OCI-LY1 (cell line): ENCODE results near the gene EIF1AY.

Source experiments
- H2AFZ ChIP-seq: fragments of 200-600 bp; sonication (generic), shearing (Covaris generic); 2 replicates; pipeline ENCODE4 v1.6.0; 2014; ENCODE audit warnings: antibody characterized with exemption, mild to moderate bottlenecking, low read length
- H3F3A ChIP-seq: fragments of 200-600 bp; sonication (generic), shearing (Covaris generic); 2 replicates; pipeline ENCODE4 v1.6.0; 2014; ENCODE audit warnings: mild to moderate bottlenecking, antibody characterized with exemption, low read length, moderate library complexity; ENCODE audit not compliant: insufficient read depth
- H3K27ac ChIP-seq: fragments of 200-600 bp; sonication (generic); 2 replicates; pipeline ENCODE4 v1.5.1; 2014; ENCODE audit warnings: low read length, mixed run types, mild to moderate bottlenecking, low read depth; ENCODE audit not compliant: poor library complexity, severe bottlenecking
- H3K27me3 ChIP-seq: fragments of 200-600 bp; sonication (generic); 2 replicates; pipeline ENCODE4 v1.6.0; 2014; ENCODE audit warnings: antibody characterized with exemption, mild to moderate bottlenecking, low read length, moderate library complexity; ENCODE audit not compliant: insufficient read depth
- H3K36me3 ChIP-seq: fragments of 200-600 bp; sonication (generic); 2 replicates; pipeline ENCODE4 v1.6.1; 2014; ENCODE audit warnings: mild to moderate bottlenecking, antibody characterized with exemption, low read length, moderate library complexity, mixed read lengths; ENCODE audit not compliant: insufficient read depth
- H3K4me1 ChIP-seq: fragments of 200-600 bp; sonication (generic); 2 replicates; pipeline ENCODE4 v1.5.1; 2014; ENCODE audit warnings: mild to moderate bottlenecking, low read length, moderate library complexity; ENCODE audit not compliant: insufficient read depth, severe bottlenecking
- H3K4me2 ChIP-seq: fragments of 200-600 bp; sonication (generic), shearing (Covaris generic); 2 replicates; pipeline ENCODE4 v1.6.1; 2014; ENCODE audit warnings: low read length
- H3K4me3 ChIP-seq: fragments of 200-600 bp; sonication (generic); 2 replicates; pipeline ENCODE4 v1.5.1; 2014; ENCODE audit warnings: low read length, low read depth, mild to moderate bottlenecking, mixed read lengths; ENCODE audit not compliant: poor library complexity, severe bottlenecking
- H3K79me2 ChIP-seq: fragments of 200-600 bp; shearing (Covaris generic); 2 replicates; pipeline ENCODE4 v1.6.1; 2016; ENCODE audit warnings: mixed run types, low read length, mixed read lengths; ENCODE audit not compliant: insufficient read depth
- H3K9ac ChIP-seq: fragments of 200-600 bp; sonication (generic), shearing (Covaris generic); 2 replicates; pipeline ENCODE4 v1.6.1; 2014; ENCODE audit warnings: mild to moderate bottlenecking, low read length, mixed read lengths
- H3K9me2 ChIP-seq: fragments of 200-600 bp; sonication (generic), shearing (Covaris generic); 2 replicates; pipeline ENCODE4 v1.6.1; 2014; ENCODE audit warnings: low read depth, mild to moderate bottlenecking, low read length, mixed read lengths
- H3K9me3 ChIP-seq: fragments of 200-600 bp; shearing (Covaris generic); 2 replicates; pipeline ENCODE4 v1.6.1; 2014; ENCODE audit warnings: low read length, mixed read lengths
- H4K20me1 ChIP-seq: fragments of 200-600 bp; sonication (generic), shearing (Covaris generic); 2 replicates; pipeline ENCODE4 v1.6.0; 2016; ENCODE audit warnings: mild to moderate bottlenecking, low read length; ENCODE audit not compliant: insufficient read depth
- EZH2 ChIP-seq: fragments of 200-600 bp; sonication (generic), shearing (Covaris generic); IDR thresholded peaks from 2 replicates; pipeline ENCODE4 v1.8.0; 2017; ENCODE audit warnings: borderline replicate concordance, mixed run types, mild to moderate bottlenecking, antibody characterized with exemption, low read length, moderate library complexity, mixed read lengths
- TF ChIP-seq, protein P1 (sequence below): fragments of 200-600 bp; sonication (generic), shearing (Covaris generic); IDR thresholded peaks from 2 replicates; pipeline ENCODE4 v1.5.1; 2017; ENCODE audit warnings: mild to moderate bottlenecking, antibody characterized with exemption, low read length, moderate library complexity, mixed read lengths

Gene EIF1AY

DNA sequence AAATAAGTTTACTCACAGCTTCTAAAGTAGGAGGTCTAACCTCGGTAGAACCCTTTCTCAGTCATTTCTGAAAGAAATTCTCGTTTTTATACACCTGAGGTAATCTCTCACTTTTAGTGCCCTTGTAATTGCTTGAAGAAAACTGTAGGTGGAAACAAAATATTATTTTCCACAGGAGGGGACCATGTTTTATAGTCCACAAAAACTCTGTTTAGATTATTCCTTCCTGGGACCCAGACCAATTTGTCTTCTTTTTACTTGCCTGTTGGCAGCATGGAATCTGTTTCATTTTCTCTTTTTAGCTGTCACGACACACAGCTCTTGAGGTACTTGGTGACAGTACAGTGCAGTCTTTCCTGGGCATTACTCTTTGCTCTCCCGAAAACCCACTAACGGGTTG is 930 bp downstream of the EIF1AY start:
- Histone ChIP-seq H3K4me3 (peak overlapping the region; percentile 99), H3K36me3 (peaks cover 30% of the 10 kb centered on the region), H3K27me3 (no peaks in the 10 kb centered on the region), H3K9me3 (no peaks in the 10 kb centered on the region), H3F3A (no peaks in the 10 kb centered on the region), H3K9ac (peak overlapping the region; percentile 99), H3K4me2 (peak overlapping the region; percentile 82), H3K4me1 (peaks cover 33% of the 10 kb centered on the region), H3K9me2 (no peaks in the 10 kb centered on the region), H3K27ac (peak overlapping the region; percentile 93), H4K20me1 (no peaks in the 10 kb centered on the region), H2AFZ (no peak overlapping the region), H3K79me2 (peaks cover 47% of the 10 kb centered on the region)
- TF ChIP-seq, protein P1, sequence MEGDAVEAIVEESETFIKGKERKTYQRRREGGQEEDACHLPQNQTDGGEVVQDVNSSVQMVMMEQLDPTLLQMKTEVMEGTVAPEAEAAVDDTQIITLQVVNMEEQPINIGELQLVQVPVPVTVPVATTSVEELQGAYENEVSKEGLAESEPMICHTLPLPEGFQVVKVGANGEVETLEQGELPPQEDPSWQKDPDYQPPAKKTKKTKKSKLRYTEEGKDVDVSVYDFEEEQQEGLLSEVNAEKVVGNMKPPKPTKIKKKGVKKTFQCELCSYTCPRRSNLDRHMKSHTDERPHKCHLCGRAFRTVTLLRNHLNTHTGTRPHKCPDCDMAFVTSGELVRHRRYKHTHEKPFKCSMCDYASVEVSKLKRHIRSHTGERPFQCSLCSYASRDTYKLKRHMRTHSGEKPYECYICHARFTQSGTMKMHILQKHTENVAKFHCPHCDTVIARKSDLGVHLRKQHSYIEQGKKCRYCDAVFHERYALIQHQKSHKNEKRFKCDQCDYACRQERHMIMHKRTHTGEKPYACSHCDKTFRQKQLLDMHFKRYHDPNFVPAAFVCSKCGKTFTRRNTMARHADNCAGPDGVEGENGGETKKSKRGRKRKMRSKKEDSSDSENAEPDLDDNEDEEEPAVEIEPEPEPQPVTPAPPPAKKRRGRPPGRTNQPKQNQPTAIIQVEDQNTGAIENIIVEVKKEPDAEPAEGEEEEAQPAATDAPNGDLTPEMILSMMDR = peak; percentile 26; the same call in 1 of the 2 replicates
- TF ChIP-seq EZH2 = no peak

DNA sequence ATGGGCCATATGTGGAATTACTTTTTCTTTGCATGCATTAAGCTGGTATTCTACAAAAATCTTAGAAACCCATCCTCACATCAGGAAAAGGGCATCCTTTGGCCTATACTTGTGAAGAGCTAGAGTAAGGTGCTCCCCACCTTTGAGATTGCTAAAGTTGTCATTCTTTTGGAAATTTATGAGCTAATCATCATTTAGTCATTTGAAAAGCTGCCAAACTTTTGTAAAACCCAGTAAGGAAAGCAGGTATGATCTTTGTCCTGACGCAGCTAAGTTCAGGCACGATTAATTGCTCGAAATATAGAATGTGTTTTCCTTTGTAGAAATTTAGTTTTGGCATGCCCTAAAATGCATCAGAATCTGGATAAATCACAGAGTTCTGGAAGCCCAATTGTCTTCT is 2.6 kb downstream of the EIF1AY start:
- Histone ChIP-seq H2AFZ (no peak overlapping the region), H3K36me3 (peaks cover 42% of the 10 kb centered on the region), H3K9ac (no peak overlapping the region), H3K27me3 (no peaks in the 10 kb centered on the region), H3F3A (no peaks in the 10 kb centered on the region), H3K4me1 (peaks cover 33% of the 10 kb centered on the region), H3K9me3 (no peaks in the 10 kb centered on the region), H3K4me2 (peak overlapping the region; percentile 82), H3K9me2 (no peaks in the 10 kb centered on the region), H4K20me1 (no peaks in the 10 kb centered on the region), H3K79me2 (peaks cover 47% of the 10 kb centered on the region), H3K4me3 (peak overlapping the region; percentile 99), H3K27ac (no peak overlapping the region)
- no peak for TF ChIP-seq EZH2
- TF ChIP-seq, protein P1 = no peak

DNA sequence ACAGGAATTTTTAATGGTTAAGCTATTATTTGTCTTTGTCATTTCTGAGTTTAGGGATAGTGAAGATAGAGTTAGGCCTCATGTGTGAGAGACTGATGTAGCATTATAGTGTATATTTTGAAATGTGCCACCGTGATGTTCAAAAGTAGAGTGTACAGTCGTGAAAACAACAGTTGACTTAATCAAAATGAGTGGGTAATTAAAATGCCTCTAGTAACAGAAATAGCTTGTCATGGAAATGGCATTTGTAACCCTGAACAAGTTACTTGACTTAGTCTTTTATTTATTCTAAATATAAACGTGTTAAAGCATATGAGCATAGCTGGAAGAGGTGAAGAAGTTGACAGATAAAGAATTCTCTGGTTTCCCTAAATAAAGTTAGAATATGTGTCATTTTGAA is 6.1 kb downstream of the EIF1AY start:
- Histone ChIP-seq H3K4me3 (no peak overlapping the region), H3K9me3 (no peaks in the 10 kb centered on the region), H3K79me2 (peaks cover 26% of the 10 kb centered on the region), H3K36me3 (peaks cover 59% of the 10 kb centered on the region), H3K9me2 (no peaks in the 10 kb centered on the region), H3F3A (no peaks in the 10 kb centered on the region), H2AFZ (no peak overlapping the region), H3K27ac (no peak overlapping the region), H3K9ac (no peak overlapping the region), H3K27me3 (no peaks in the 10 kb centered on the region), H3K4me2 (no peak overlapping the region), H4K20me1 (no peaks in the 10 kb centered on the region), H3K4me1 (peaks cover 18% of the 10 kb centered on the region)
- TF ChIP-seq, protein P1 = no peak
- TF ChIP-seq EZH2 = no peak
